ENCODE results near the gene UGT2B11.
"Not testable (repeated sequence)": the region's sequence is repeated elsewhere in the genome, so short reads cannot be mapped to it uniquely, and the experiment has no call there.

The UGT2B11 gene

DNA sequence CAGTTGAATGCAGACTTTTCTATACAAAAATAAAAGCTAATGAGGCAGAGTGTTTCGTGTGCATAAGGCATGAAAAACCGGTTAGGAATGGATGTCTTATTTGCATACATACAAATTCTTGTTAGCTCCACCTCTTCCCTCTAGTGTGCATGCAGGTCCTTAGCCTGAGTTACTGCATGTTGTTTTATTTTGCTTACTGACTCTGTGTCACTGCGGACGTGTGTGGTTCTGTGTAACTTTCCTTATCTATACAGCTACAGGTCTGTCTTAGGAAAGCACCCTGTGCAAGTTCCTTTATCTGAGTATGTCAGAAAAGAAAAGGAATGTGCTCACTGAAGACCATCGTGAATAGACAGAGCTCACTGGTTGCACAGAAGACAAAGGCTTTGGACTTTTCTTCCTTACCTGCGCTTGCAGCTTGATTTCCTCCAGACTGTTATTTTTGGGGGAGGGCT, 35.8 kb downstream of the UGT2B11 start:
- peak; percentile 83 for DNase-seq
- in situ Hi-C loops (cut with MboI; ENCODE audit: low pct_unique_long_range_greater_than_20kb, low sequenced_read_pairs), result not testable (repeated sequence)

DNA sequence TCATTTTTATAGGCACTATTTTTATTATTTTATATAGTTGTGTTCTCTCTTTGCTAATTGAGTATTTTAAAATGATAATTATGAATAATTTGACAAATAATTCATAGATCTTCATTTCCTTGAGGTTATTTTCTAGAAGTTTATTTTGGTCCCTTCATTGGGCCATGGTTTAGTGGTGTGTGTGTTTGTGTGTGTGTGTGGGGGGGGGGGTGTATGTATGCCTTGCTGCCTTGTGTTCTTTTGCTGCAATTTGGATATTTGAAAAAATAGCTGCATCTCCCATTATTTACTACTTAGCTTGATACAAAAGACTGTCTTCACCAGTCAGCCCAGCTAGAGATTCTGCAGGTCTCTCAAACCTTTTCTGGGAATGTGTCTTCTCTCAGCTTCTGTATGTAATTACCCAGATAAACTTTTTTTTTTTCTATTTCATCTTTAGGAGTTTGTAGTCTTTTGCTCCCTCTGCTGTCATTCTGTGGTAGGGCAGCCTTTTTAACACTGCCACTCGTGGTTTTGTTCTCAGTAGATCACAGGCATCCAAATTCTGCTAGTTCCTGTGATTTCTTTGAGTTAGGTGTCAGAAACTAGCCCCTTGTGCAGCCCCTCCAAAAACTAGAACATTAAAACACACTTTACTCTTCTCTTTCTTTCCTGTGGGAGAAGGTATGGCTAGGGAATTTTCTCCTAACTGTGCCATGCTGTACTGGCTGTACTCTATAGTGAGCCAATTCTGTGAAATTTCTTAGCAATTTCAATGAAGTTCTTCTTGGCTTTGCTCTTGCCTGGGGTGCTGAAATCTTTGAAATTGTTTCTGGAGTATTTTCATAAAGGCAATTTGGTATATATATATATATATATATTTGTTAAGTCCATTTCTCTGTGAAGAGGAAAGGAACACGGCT, 44.1 kb downstream of the UGT2B11 start:
- in situ Hi-C loops (cut with MboI; ENCODE audit: low pct_unique_long_range_greater_than_20kb, low sequenced_read_pairs), result not testable (repeated sequence)

DNA sequence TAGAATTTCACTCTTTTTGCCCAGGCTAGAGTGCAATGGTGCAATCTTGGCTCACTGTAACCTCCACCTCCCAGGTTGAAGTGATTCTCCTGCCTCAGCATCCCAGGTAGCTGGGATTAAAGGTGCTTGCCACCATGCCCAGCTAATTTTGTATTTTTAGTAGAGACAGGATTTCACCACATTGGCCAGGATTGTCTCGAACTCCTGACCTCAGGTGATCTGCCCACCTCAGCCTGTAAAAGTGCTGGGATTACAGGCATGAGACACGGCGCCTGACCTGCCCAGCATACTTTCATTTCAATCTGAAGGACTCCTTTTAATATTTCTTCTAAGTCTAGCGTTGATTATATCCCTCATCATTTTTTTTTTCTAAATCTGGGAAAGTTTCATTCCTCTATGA, 45.4 kb downstream of the UGT2B11 start:
- DNase-seq; in situ Hi-C loops (cut with MboI; ENCODE audit: low pct_unique_long_range_greater_than_20kb, low sequenced_read_pairs): not testable (repeated sequence)

More for the DNA sequence above, 44.1 kb downstream of the UGT2B11 start:
- DNase-seq, result peak; percentile 93

DNA sequence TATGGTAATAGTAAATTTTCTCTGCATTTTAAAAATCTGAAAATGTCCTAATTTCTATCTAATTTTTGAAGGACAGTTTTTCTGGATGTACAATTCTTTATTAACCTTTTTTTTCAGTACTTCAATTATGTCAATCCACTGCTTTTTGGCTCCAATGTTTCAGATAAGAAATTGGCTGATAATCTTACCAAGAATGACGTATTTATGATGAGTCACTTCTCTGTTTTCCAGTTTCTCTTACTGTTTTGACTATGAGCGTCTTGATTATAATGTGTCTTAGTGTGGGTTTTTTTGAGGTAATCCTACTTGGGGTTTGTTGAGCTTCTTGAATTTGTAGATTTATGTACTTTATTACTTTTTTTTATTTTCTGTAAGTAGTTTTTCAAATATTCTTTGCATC, 47.2 kb downstream of the UGT2B11 start:
- DNase-seq, result no peak
- in situ Hi-C loops (cut with MboI; ENCODE audit: low pct_unique_long_range_greater_than_20kb, low sequenced_read_pairs), result no loop called here

DNA sequence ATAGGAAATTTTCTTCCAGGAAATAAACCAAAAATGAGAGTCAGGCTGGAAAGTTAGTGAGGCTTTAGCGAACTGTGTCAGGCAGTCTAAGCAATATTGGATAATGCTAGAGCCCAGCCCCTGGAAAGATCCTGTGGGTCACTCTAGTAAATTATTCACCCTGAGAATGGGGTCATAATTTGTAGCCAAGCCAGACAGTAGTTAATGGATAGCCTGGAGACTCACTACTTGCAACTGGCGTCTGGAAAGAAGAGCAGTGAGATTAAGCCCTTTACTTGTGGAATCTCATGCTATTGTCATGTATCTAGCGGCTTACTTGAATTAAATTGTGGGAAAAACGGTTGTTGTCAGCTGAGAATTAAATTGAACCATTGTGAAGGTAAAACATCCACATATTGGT, 48.2 kb downstream of the UGT2B11 start:
- DNase-seq; in situ Hi-C loops (cut with MboI; ENCODE audit: low pct_unique_long_range_greater_than_20kb, low sequenced_read_pairs): not testable (repeated sequence)

DNA sequence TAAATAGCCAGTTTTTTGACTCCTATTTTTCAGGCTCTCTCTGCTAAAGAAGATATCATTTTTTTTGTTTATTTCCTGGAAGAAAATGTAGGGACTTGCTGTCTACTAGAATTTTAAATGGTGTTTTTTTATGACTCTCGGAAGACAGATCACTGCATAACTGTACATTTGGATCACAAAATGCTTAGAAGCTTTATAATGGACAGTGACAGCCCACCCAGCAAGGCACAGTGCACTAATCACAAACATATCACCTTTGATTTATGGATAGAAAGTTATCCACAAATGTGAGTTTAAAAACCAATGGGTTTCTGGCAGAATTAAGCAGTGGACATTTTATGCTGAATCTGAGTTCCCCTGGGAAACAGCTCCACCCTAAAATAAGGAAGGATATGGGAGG, 48.8 kb downstream of the UGT2B11 start:
- in situ Hi-C loops (cut with MboI; ENCODE audit: low pct_unique_long_range_greater_than_20kb, low sequenced_read_pairs), result not testable (repeated sequence)

DNA sequence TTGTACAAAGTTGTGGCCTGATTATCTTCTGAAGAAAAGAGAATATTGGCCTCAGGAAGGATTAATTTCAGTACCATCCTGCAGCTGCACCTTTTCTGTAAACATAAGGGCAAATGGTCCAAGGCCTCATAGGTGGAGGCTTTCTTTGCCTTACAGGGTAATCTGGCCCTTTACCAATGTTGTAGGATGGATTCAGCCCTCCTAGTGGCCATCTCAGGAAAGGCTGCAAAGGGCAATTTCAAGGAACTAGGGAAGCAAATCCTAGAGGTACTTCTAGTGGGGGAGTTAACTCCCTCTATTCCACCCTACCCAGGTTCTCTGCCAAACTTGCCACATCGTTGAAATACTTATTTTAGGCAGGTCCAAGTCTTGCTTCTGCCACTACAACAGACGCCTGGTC, 57.6 kb downstream of the UGT2B11 start:
- in situ Hi-C loops (cut with MboI; ENCODE audit: low pct_unique_long_range_greater_than_20kb, low sequenced_read_pairs), result no loop called here
- DNase-seq, result no peak

More for the DNA sequence above, 48.8 kb downstream of the UGT2B11 start:
- not testable (repeated sequence) for DNase-seq

DNA sequence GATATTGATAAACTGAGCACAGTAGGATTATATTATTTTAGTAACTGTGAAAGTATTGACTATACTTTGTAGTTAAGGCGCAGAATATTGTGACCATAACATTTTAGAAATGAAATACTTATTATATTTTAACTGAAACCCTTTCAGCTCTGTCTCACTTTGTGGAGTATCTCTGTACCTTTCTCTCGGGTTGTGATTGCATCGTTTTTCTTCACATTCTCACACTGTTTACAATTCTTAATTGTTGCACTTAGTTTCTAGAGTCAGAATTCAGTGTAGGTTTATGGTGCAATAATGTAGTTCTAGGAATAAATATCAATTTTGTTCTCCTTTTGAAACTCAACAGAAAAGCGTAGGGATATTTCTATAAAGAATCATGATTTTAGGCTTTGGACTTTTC, 60.5 kb downstream of the UGT2B11 start:
- no peak for DNase-seq

More for the DNA sequence above, 60.5 kb downstream of the UGT2B11 start:
- in situ Hi-C loops (cut with MboI; ENCODE audit: low pct_unique_long_range_greater_than_20kb, low sequenced_read_pairs), result no loop called here

Measured in KBM-7 (cell line).